OCI-LY7 (cell line): ENCODE measurements around the gene GFI1B. TPM values are rescaled to one million over a fixed set of nuclear protein-coding genes. Genes with fewer than 3 reads are reported as not detected.

Experiments
- BruUV-seq: library from RNA; stranded (reverse); fragments of 400-500 nt; replicated peaks from 2 replicates; lab custom pipeline; 2021; lab: Mats Ljungman, UMichigan
- CTCF ChIA-PET: fragments of 300-600 bp; sonication (Branson Sonifier 250); formaldehyde crosslinking; loops from one replicate; lab custom pipeline; 2022; ENCODE audit warnings: antibody characterized with exemption; ENCODE audit not compliant: unreplicated experiment; lab: Charles Lee
- POLR2A ChIA-PET: fragments of 300-600 bp; sonication (Branson Sonifier 250); formaldehyde crosslinking; loops from one replicate; lab custom pipeline; 2022; ENCODE audit warnings: antibody characterized with exemption; lab: Charles Lee
- DNase-seq: peaks from one replicate; pipeline ENCODE4 v3.0.0-alpha.2; 2015; ENCODE audit warnings: low spot score
- H2AFZ ChIP-seq: fragments of 200-600 bp; sonication (generic), shearing (Covaris generic); 2 replicates; pipeline ENCODE4 v1.6.1; 2014; ENCODE audit warnings: mild to moderate bottlenecking, antibody characterized with exemption, low read length, moderate library complexity
- H3K27ac ChIP-seq: fragments of 200-600 bp; sonication (generic); 2 replicates; pipeline ENCODE4 v1.5.1; 2014; ENCODE audit warnings: mixed run types, low read depth, mild to moderate bottlenecking, moderate library complexity, low read length, inconsistent platforms; ENCODE audit not compliant: poor library complexity, severe bottlenecking
- H3K36me3 ChIP-seq: fragments of 200-600 bp; sonication (generic); 2 replicates; pipeline ENCODE4 v1.6.1; 2014; ENCODE audit warnings: mild to moderate bottlenecking, antibody characterized with exemption, low read length, moderate library complexity, mixed read lengths; ENCODE audit not compliant: insufficient read depth
- H3K4me1 ChIP-seq: fragments of 200-600 bp; sonication (generic); 2 replicates; pipeline ENCODE4 v1.5.1; 2014; ENCODE audit warnings: mild to moderate bottlenecking, low read length; ENCODE audit not compliant: insufficient read depth, poor library complexity, severe bottlenecking
- H3K4me2 ChIP-seq: fragments of 200-600 bp; sonication (generic); 2 replicates; pipeline ENCODE4 v1.6.1; 2014; ENCODE audit warnings: mild to moderate bottlenecking, low read length
- H3K4me3 ChIP-seq: fragments of 200-600 bp; sonication (generic); 2 replicates; pipeline ENCODE4 v1.5.1; 2014; ENCODE audit warnings: mild to moderate bottlenecking, low read depth, low read length; ENCODE audit not compliant: poor library complexity, severe bottlenecking
- H3K79me2 ChIP-seq: fragments of 200-600 bp; sonication (generic); 2 replicates; pipeline ENCODE4 v1.6.1; 2016; ENCODE audit warnings: low read depth, mild to moderate bottlenecking, low read length, moderate library complexity, mixed read lengths; ENCODE audit not compliant: insufficient read depth
- H3K9me2 ChIP-seq: fragments of 200-600 bp; sonication (generic); 2 replicates; pipeline ENCODE4 v1.6.1; 2016; ENCODE audit warnings: mild to moderate bottlenecking, low read length, mixed read lengths; ENCODE audit not compliant: insufficient read depth
- H3K9me3 ChIP-seq: fragments of 200-600 bp; sonication (generic); 2 replicates; pipeline ENCODE4 v1.6.1; 2014; ENCODE audit warnings: mild to moderate bottlenecking, mixed run types, low read length, mixed read lengths
- H4K20me1 ChIP-seq: fragments of 200-600 bp; sonication (generic); 2 replicates; pipeline ENCODE4 v1.6.1; 2014; ENCODE audit warnings: mild to moderate bottlenecking, antibody characterized with exemption, low read length, moderate library complexity, mixed read lengths; ENCODE audit not compliant: insufficient read depth
- CTCF ChIP-seq: fragments of 200-600 bp; sonication (generic); conservative IDR thresholded peaks from 2 replicates; pipeline ENCODE4 v1.5.1; 2014; ENCODE audit warnings: mild to moderate bottlenecking, antibody characterized with exemption, low read length, moderate library complexity, mixed read lengths
- EZH2phosphoT487 ChIP-seq: fragments of 200-600 bp; sonication (generic); IDR thresholded peaks from 2 replicates; pipeline ENCODE4 v1.6.1; 2018; ENCODE audit warnings: low read depth, borderline replicate concordance, mild to moderate bottlenecking, mixed run types, antibody characterized with exemption, low read length, moderate library complexity, mixed read lengths
- intact Hi-C: fragments of 100-400 bp; cut with micrococcal nuclease; formaldehyde crosslinking; loops from one replicate; pipeline ENCODE4 v1.10.0; 2022; ENCODE audit not compliant: unreplicated experiment
- total RNA-seq, 2 experiments: library from RNA; depleted of rRNA in 1 of 2; stranded (reverse); fragments of >200 nt in 1 of 2; shearing (Covaris generic) in 1 of 2; gene quantifications; 2 replicates each; pipeline ENCODE4 v1.2.3, GENCODE V29; 2014 to 2022

GFI1B gene
- total RNA-seq, 2 experiments from 2014 or later, result 0.50 to 4.9 TPM

DNA sequence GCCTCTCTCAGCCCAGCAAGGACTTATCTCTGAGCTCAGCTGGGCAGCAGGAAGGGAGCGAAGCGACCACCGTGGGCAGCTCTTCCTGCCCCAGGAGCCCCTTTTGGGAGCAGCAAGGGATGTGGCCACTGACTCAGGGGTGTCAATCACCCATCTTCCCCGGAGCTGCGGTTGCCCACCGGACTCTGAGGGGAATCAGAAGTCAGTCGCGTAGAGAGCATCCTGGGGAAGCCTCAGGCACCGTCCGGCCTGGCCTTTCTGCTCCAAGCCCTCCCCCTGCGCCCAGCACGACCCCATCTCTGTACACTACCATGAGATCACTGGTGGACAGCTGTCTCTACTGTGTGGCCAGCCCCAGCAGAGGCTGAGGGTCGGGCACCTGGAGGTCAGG lies 24.6 kb downstream of the GFI1B start:
- Histone ChIP-seq H3K9me2 (no peaks in the 10 kb centered on the region), H2AFZ (no peak overlapping the region), H3K4me2 (no peak overlapping the region), H3K27ac (no peak overlapping the region), H3K4me3 (no peak overlapping the region), H3K79me2 (no peaks in the 10 kb centered on the region), H3K9me3 (no peaks in the 10 kb centered on the region), H4K20me1 (no peaks in the 10 kb centered on the region), H3K4me1 (no peaks in the 10 kb centered on the region), H3K36me3 (no peaks in the 10 kb centered on the region)
- DNase-seq, result no peak
- ChIA-PET CTCF (no interaction called here), POLR2A (interaction anchor here (0.6 to 1.3 kb wide), 3 partner anchors 9 to 134 kb away, joined by 3 read pairs; partner anchors contain the start of gene GTF3C5)
- BruUV-seq, result no TSS peak
- TF ChIP-seq EZH2phosphoT487 (no peak), CTCF (no peak)
- intact Hi-C loops, result no loop called here

DNA sequence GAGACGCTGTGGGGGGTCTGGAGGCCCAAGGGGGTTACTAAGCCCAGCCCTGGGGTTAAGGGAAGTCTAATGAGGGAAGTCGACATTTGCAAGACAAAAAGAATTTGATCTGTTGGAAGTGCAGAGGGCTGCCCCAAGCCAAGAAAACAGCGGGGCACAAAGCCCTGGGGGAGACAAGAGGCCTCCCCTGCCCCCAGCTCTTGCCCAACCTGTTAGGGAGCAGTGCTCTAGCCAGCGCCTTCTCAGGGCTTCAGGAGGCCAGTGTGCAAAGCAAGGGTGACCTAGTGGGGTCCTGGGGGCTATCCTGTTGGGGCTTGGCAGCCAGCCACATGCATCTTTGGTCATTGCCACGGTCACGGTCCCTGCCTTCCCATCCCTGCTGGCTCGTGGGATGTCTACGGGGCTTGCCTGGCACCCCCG lies 25.2 kb downstream of the GFI1B start:
- no peak overlapping the region for H3K4me2 ChIP-seq
- H3K79me2 ChIP-seq, result no peaks in the 10 kb centered on the region
- H3K9me2 ChIP-seq, result no peaks in the 10 kb centered on the region
- no peaks in the 10 kb centered on the region for H3K36me3 ChIP-seq
- no peak overlapping the region for H3K4me3 ChIP-seq
- H2AFZ ChIP-seq, result no peak overlapping the region
- CTCF ChIA-PET, result no interaction called here
- H3K4me1 ChIP-seq, result no peaks in the 10 kb centered on the region
- H4K20me1 ChIP-seq, result no peaks in the 10 kb centered on the region
- no peak overlapping the region for H3K27ac ChIP-seq
- no peak for DNase-seq
- intact Hi-C loops, result no loop called here
- no peaks in the 10 kb centered on the region for H3K9me3 ChIP-seq
- POLR2A ChIA-PET, result interaction anchor here (0.9 kb wide), 1 partner anchor 9 kb away, joined by 3 read pairs; no protein-coding TSS in a partner anchor
- TF ChIP-seq EZH2phosphoT487, result no peak
- TF ChIP-seq CTCF, result no peak
- BruUV-seq, result no TSS peak

GRCh38 chr9:133004091-133004998 lies 25.9 kb downstream of the GFI1B start:
- ChIA-PET CTCF (no interaction called here), POLR2A (interaction anchor here (0.9 kb wide), 1 partner anchor 8 kb away, joined by 3 read pairs; no protein-coding TSS in a partner anchor)
- Histone ChIP-seq H3K79me2 (no peaks in the 10 kb centered on the region), H3K27ac (no peak overlapping the region), H3K36me3 (no peaks in the 10 kb centered on the region), H3K4me2 (no peak overlapping the region), H3K4me3 (no peak overlapping the region), H3K9me3 (no peaks in the 10 kb centered on the region), H3K4me1 (no peaks in the 10 kb centered on the region), H2AFZ (no peak overlapping the region), H4K20me1 (no peaks in the 10 kb centered on the region), H3K9me2 (no peaks in the 10 kb centered on the region)
- DNase-seq, result no peak
- TF ChIP-seq CTCF (no peak), EZH2phosphoT487 (no peak)
- BruUV-seq, result no TSS peak
- intact Hi-C loops, result no loop called here
